Activated T-helper 17 cell treated with anti-CD3 and anti-CD28 coated beads, Interleukin-2, amount 50 U/mL, for 72 hours (primary cell): ENCODE data around the gene DNAH9. TPM values are rescaled to one million over a fixed set of nuclear protein-coding genes. Genes with fewer than 3 reads are reported as not detected.

Experiments used
- ATAC-seq: fragments of 150-1000 bp; cut with Tn5 transposase; replicated peaks from 2 replicates; pipeline ENCODE4 v1.10.0; 2021; ENCODE audit warnings: mild to moderate bottlenecking, moderate library complexity
- H3K27ac Mint-ChIP-seq: one replicate; pipeline ENCODE4 v1.8.0; 2022; ENCODE audit warnings: mixed read lengths
- H3K27me3 Mint-ChIP-seq: one replicate; pipeline ENCODE4 v1.8.0; 2022; ENCODE audit warnings: mixed read lengths
- H3K36me3 Mint-ChIP-seq: one replicate; pipeline ENCODE4 v1.8.0; 2022; ENCODE audit warnings: low read depth, mild to moderate bottlenecking, mixed read lengths
- H3K4me1 Mint-ChIP-seq: one replicate; pipeline ENCODE4 v1.8.0; 2022; ENCODE audit warnings: mixed read lengths
- H3K4me3 Mint-ChIP-seq: one replicate; pipeline ENCODE4 v1.8.0; 2022; ENCODE audit warnings: mild to moderate bottlenecking, mixed read lengths
- H3K9me3 Mint-ChIP-seq: one replicate; pipeline ENCODE4 v1.8.0; 2022; ENCODE audit warnings: mixed read lengths
- total RNA-seq, 2 donors: library from RNA; stranded (reverse); gene quantifications; one replicate each; pipeline ENCODE4 v1.2.3, GENCODE V29; 2022

Gene DNAH9
- total RNA-seq, 2 donors from 2014 or later = not detected

- H3K27ac Mint-ChIP-seq = no peak overlapping the region
- H3K4me1 Mint-ChIP-seq = no peaks in the 10 kb centered on the region
- H3K9me3 Mint-ChIP-seq = peaks cover 5% of the 10 kb centered on the region
- H3K36me3 Mint-ChIP-seq = no peaks in the 10 kb centered on the region
- no peak overlapping the region for H3K4me3 Mint-ChIP-seq
- ATAC-seq = no peak
- H3K27me3 Mint-ChIP-seq = no peaks in the 10 kb centered on the region
These were observed 33.5 kb upstream of the DNAH9 start for GRCh38 chr17:11564589-11565380.

- Mint-ChIP-seq H3K4me1 (no peaks in the 10 kb centered on the region), H3K27ac (no peak overlapping the region), H3K27me3 (no peaks in the 10 kb centered on the region), H3K9me3 (peaks cover 5% of the 10 kb centered on the region), H3K36me3 (no peaks in the 10 kb centered on the region), H3K4me3 (no peak overlapping the region)
- no peak for ATAC-seq
These were observed 32.7 kb upstream of the DNAH9 start for GRCh38 chr17:11565591-11565990.

GRCh38 chr17:11578998-11579397 is 19.3 kb upstream of the DNAH9 start:
- Mint-ChIP-seq H3K4me3 (no peak overlapping the region), H3K36me3 (no peaks in the 10 kb centered on the region), H3K27me3 (no peaks in the 10 kb centered on the region), H3K9me3 (peaks cover 9% of the 10 kb centered on the region), H3K4me1 (no peaks in the 10 kb centered on the region), H3K27ac (no peak overlapping the region)
- ATAC-seq = no peak

- Mint-ChIP-seq H3K27ac (no peak overlapping the region), H3K4me3 (no peak overlapping the region), H3K27me3 (no peaks in the 10 kb centered on the region), H3K36me3 (no peaks in the 10 kb centered on the region), H3K9me3 (peaks cover 12% of the 10 kb centered on the region), H3K4me1 (no peaks in the 10 kb centered on the region)
- ATAC-seq = no peak
These were observed 17.6 kb upstream of the DNAH9 start for GRCh38 chr17:11580677-11581076.

- ATAC-seq = no peak
- Mint-ChIP-seq H3K36me3 (no peaks in the 10 kb centered on the region), H3K4me3 (no peak overlapping the region), H3K27ac (no peak overlapping the region), H3K4me1 (no peaks in the 10 kb centered on the region), H3K9me3 (peaks cover 12% of the 10 kb centered on the region), H3K27me3 (no peaks in the 10 kb centered on the region)
These were observed 16.1 kb upstream of the DNAH9 start for GRCh38 chr17:11582217-11582616.

GRCh38 chr17:11583306-11583992 is 14.8 kb upstream of the DNAH9 start:
- Mint-ChIP-seq H3K9me3 (peaks cover 12% of the 10 kb centered on the region), H3K27me3 (no peaks in the 10 kb centered on the region), H3K36me3 (no peaks in the 10 kb centered on the region), H3K4me1 (no peaks in the 10 kb centered on the region), H3K4me3 (no peak overlapping the region), H3K27ac (no peak overlapping the region)
- ATAC-seq = no peak

- Mint-ChIP-seq H3K27me3 (no peaks in the 10 kb centered on the region), H3K9me3 (peaks cover 8% of the 10 kb centered on the region), H3K4me3 (no peak overlapping the region), H3K36me3 (no peaks in the 10 kb centered on the region), H3K4me1 (no peaks in the 10 kb centered on the region), H3K27ac (no peak overlapping the region)
- ATAC-seq = no peak
These were observed 8.6 kb upstream of the DNAH9 start for GRCh38 chr17:11589716-11590115.

- Mint-ChIP-seq H3K4me3 (no peak overlapping the region), H3K27me3 (peaks cover 12% of the 10 kb centered on the region), H3K27ac (no peak overlapping the region), H3K4me1 (no peaks in the 10 kb centered on the region), H3K36me3 (no peaks in the 10 kb centered on the region), H3K9me3 (peaks cover 4% of the 10 kb centered on the region)
- ATAC-seq = no peak
These were observed 3.4 kb downstream of the DNAH9 start for GRCh38 chr17:11601661-11602060.

- ATAC-seq = no peak
- Mint-ChIP-seq H3K4me3 (no peak overlapping the region), H3K27me3 (peaks cover 4% of the 10 kb centered on the region), H3K4me1 (no peaks in the 10 kb centered on the region), H3K36me3 (no peaks in the 10 kb centered on the region), H3K27ac (no peak overlapping the region), H3K9me3 (peaks cover 4% of the 10 kb centered on the region)
These were observed 10.1 kb downstream of the DNAH9 start for GRCh38 chr17:11608396-11608795.

GRCh38 chr17:11610999-11611566 is 12.8 kb downstream of the DNAH9 start:
- Mint-ChIP-seq H3K36me3 (no peaks in the 10 kb centered on the region), H3K27me3 (peaks cover 4% of the 10 kb centered on the region), H3K9me3 (peaks cover under 1% of the 10 kb centered on the region), H3K4me1 (no peaks in the 10 kb centered on the region), H3K4me3 (no peak overlapping the region), H3K27ac (no peak overlapping the region)
- no peak for ATAC-seq

GRCh38 chr17:11612956-11613355 is 14.7 kb downstream of the DNAH9 start:
- Mint-ChIP-seq H3K27ac (no peak overlapping the region), H3K36me3 (no peaks in the 10 kb centered on the region), H3K4me3 (no peak overlapping the region), H3K9me3 (no peaks in the 10 kb centered on the region), H3K4me1 (no peaks in the 10 kb centered on the region), H3K27me3 (peaks cover 4% of the 10 kb centered on the region)
- ATAC-seq = no peak

GRCh38 chr17:11618861-11619566 is 20.7 kb downstream of the DNAH9 start:
- no peaks in the 10 kb centered on the region for H3K4me1 Mint-ChIP-seq
- peaks cover 5% of the 10 kb centered on the region for H3K9me3 Mint-ChIP-seq
- H3K27ac Mint-ChIP-seq = no peak overlapping the region

GRCh38 chr17:11622492-11622891 is 24.2 kb downstream of the DNAH9 start:
- Mint-ChIP-seq H3K27me3 (peaks cover 5% of the 10 kb centered on the region), H3K4me3 (no peak overlapping the region), H3K4me1 (no peaks in the 10 kb centered on the region), H3K36me3 (no peaks in the 10 kb centered on the region), H3K27ac (no peak overlapping the region), H3K9me3 (peaks cover 10% of the 10 kb centered on the region)
- ATAC-seq = no peak

More at GRCh38 chr17:11618861-11619566, 20.7 kb downstream of the DNAH9 start:
- Mint-ChIP-seq H3K36me3 (no peaks in the 10 kb centered on the region), H3K4me3 (no peak overlapping the region), H3K27me3 (no peaks in the 10 kb centered on the region)
- ATAC-seq = no peak

GRCh38 chr17:11624976-11625375 is 26.7 kb downstream of the DNAH9 start:
- no peaks in the 10 kb centered on the region for H3K4me1 Mint-ChIP-seq
- no peak for ATAC-seq
- no peaks in the 10 kb centered on the region for H3K36me3 Mint-ChIP-seq

More at GRCh38 chr17:11624976-11625375, 26.7 kb downstream of the DNAH9 start:
- Mint-ChIP-seq H3K27me3 (peaks cover 5% of the 10 kb centered on the region), H3K4me3 (no peak overlapping the region), H3K27ac (no peak overlapping the region), H3K9me3 (peaks cover 10% of the 10 kb centered on the region)
